Endothelial cell (in vitro differentiated cells): Measurements from ENCODE around the gene SELENOM. TPM values are rescaled to one million over a fixed set of nuclear protein-coding genes. Genes with fewer than 3 reads are reported as not detected.

Experiments used
- DNase-seq: peaks from one replicate; pipeline ENCODE4 v3.0.0; 2021; ENCODE audit warnings: low spot score
- H3K27ac Mint-ChIP-seq: one replicate; pipeline ENCODE4 v1.8.0; 2021; ENCODE audit warnings: mixed read lengths, inconsistent platforms; ENCODE audit not compliant: unreplicated experiment
- H3K27me3 Mint-ChIP-seq: one replicate; pipeline ENCODE4 v1.8.0; 2021; ENCODE audit warnings: mild to moderate bottlenecking, moderate library complexity, mixed read lengths, inconsistent platforms; ENCODE audit not compliant: unreplicated experiment
- H3K36me3 Mint-ChIP-seq: one replicate; pipeline ENCODE4 v1.8.0; 2021; ENCODE audit warnings: mild to moderate bottlenecking, low read depth, mixed read lengths, inconsistent platforms; ENCODE audit not compliant: unreplicated experiment
- H3K4me1 Mint-ChIP-seq: one replicate; pipeline ENCODE4 v1.8.0; 2021; ENCODE audit warnings: mild to moderate bottlenecking, mixed read lengths, inconsistent platforms; ENCODE audit not compliant: unreplicated experiment
- H3K4me3 Mint-ChIP-seq: one replicate; pipeline ENCODE4 v1.8.0; 2021; ENCODE audit warnings: mild to moderate bottlenecking, mixed read lengths, inconsistent platforms; ENCODE audit not compliant: unreplicated experiment
- H3K9me3 Mint-ChIP-seq: one replicate; pipeline ENCODE4 v1.8.0; 2021; ENCODE audit warnings: mixed read lengths, inconsistent platforms; ENCODE audit not compliant: unreplicated experiment
- total RNA-seq: library from RNA; stranded (reverse); fragmentation: NEBNext Ultra II Directional; extraction: Animal tissue kit (Norgen Biotek cat#: 25700); gene quantifications from one replicate; pipeline ENCODE4 v1.2.1, GENCODE V29; 2021; ENCODE audit not compliant: unreplicated experiment
- TF ChIP-seq, protein P1 (sequence below): fragments of 200-600 bp; sonication (generic); IDR thresholded peaks from one replicate; pipeline ENCODE4 v1.5.0; 2021; ENCODE audit warnings: antibody characterized with exemption; ENCODE audit not compliant: unreplicated experiment

SELENOM gene
- total RNA-seq, 1 donor from 2014 or later = 35.4 TPM

DNA sequence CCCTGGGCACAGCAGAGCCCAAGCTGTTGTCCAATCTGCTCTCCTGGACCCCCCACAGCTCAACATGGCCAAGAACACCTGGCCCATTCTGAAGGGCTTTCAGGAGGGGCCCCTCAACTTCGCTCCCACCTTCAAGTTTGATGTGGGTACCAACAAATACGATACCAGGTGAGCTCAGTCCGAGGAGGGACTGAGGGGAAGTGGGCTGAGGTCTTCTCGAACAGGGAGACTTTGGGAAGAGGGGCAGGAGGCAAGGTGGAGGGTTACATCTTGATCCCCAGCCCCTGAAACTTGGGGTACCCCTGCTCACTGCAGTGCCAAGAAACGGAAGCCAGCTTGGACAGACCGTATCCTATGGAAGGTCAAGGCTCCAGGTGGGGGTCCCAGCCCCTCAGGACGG is 20.8 kb upstream of the SELENOM start:
- H3K9me3 Mint-ChIP-seq = no peaks in the 10 kb centered on the region
- no peaks in the 10 kb centered on the region for H3K4me1 Mint-ChIP-seq
- H3K27me3 Mint-ChIP-seq = peaks cover 3% of the 10 kb centered on the region
- DNase-seq = no peak
- H3K4me3 Mint-ChIP-seq = no peak overlapping the region
- TF ChIP-seq, protein P1, sequence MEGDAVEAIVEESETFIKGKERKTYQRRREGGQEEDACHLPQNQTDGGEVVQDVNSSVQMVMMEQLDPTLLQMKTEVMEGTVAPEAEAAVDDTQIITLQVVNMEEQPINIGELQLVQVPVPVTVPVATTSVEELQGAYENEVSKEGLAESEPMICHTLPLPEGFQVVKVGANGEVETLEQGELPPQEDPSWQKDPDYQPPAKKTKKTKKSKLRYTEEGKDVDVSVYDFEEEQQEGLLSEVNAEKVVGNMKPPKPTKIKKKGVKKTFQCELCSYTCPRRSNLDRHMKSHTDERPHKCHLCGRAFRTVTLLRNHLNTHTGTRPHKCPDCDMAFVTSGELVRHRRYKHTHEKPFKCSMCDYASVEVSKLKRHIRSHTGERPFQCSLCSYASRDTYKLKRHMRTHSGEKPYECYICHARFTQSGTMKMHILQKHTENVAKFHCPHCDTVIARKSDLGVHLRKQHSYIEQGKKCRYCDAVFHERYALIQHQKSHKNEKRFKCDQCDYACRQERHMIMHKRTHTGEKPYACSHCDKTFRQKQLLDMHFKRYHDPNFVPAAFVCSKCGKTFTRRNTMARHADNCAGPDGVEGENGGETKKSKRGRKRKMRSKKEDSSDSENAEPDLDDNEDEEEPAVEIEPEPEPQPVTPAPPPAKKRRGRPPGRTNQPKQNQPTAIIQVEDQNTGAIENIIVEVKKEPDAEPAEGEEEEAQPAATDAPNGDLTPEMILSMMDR = no peak
- no peak overlapping the region for H3K27ac Mint-ChIP-seq
- no peaks in the 10 kb centered on the region for H3K36me3 Mint-ChIP-seq

DNA sequence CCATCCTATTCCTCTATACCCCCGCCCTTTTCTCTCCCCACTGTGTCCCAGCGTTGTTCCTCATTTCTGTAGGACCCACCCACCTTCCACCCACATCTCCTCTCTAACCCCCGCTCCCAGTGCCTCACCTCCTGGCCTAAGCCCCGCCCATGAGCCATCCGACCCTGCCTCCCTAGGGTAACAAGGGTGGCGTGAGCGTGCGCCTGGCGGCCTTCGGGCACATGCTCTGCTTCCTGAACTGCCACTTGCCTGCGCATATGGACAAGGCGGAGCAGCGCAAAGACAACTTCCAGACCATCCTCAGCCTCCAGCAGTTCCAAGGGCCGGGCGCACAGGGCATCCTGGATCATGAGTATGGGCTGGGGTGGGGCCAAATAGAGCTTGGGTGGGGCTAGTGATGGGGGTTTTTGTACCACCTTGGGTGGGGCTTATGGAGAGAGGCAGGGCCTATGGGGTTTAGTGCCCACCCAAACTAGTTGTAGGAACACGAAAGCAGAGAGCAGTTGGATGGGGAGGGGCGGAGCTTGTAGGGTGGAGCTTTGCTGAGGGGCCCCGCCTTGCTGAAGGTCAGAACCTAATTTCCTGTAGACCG is 19.9 kb upstream of the SELENOM start:
- no peak overlapping the region for H3K27ac Mint-ChIP-seq
- no peaks in the 10 kb centered on the region for H3K9me3 Mint-ChIP-seq
- TF ChIP-seq, protein P1 = no peak
- no peak for DNase-seq
- peaks cover 4% of the 10 kb centered on the region for H3K27me3 Mint-ChIP-seq
- H3K4me1 Mint-ChIP-seq = peaks cover under 1% of the 10 kb centered on the region
- H3K36me3 Mint-ChIP-seq = no peaks in the 10 kb centered on the region
- no peak overlapping the region for H3K4me3 Mint-ChIP-seq

DNA sequence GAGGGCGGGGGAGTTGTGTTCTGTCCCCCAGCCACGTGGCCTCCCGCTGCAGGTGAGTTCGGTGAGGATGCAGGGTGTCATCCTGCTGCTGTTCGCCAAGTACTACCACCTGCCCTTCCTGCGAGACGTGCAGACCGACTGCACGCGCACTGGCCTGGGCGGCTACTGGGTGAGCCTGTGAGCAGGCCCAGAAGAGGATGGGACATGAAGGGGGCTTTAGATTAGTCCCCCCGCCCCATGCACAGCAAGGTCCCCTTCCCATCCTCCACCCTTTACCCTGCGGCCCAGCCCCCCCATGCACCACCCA is 19.5 kb upstream of the SELENOM start:
- DNase-seq = no peak
- Mint-ChIP-seq H3K36me3 (no peaks in the 10 kb centered on the region), H3K4me1 (peaks cover 5% of the 10 kb centered on the region), H3K9me3 (no peaks in the 10 kb centered on the region), H3K27ac (no peak overlapping the region), H3K4me3 (no peak overlapping the region), H3K27me3 (peaks cover 4% of the 10 kb centered on the region)
- TF ChIP-seq, protein P1 = no peak

DNA sequence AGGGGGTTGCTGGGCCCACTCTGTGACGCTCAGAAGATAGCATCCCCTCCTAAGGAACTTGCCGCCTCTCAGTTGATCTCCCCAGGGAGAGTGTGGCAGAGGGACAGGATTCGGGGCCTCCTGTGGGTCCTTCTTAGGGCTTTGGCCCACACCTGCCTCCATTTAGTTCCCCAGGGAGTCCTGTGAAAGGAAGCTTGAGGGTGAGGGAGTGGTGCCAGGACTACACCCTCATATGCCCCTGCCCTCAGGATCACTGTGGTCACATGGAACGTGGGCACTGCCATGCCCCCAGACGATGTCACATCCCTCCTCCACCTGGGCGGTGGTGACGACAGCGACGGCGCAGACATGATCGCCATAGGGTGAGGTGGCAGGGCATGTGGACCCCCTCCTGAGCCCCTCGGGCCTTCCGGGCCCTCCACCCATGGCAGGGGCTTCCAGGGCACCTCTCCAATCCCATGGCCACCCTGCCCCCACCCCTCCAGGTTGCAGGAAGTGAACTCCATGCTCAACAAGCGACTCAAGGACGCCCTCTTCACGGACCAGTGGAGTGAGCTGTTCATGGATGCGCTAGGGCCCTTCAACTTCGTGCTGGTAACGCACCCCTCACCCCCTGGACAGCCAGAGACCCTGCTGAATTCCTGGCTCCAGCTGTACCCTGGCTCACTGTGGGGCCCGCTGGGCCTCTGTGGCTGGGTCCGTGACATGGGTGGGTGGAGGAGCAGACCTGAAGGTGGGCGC is 18.9 kb upstream of the SELENOM start:
- no peaks in the 10 kb centered on the region for H3K9me3 Mint-ChIP-seq
- H3K4me1 Mint-ChIP-seq = peaks cover 5% of the 10 kb centered on the region
- H3K36me3 Mint-ChIP-seq = no peaks in the 10 kb centered on the region
- no peak for DNase-seq
- peaks cover 4% of the 10 kb centered on the region for H3K27me3 Mint-ChIP-seq
- TF ChIP-seq, protein P1 = no peak
- no peak overlapping the region for H3K27ac Mint-ChIP-seq
- H3K4me3 Mint-ChIP-seq = no peak overlapping the region

DNA sequence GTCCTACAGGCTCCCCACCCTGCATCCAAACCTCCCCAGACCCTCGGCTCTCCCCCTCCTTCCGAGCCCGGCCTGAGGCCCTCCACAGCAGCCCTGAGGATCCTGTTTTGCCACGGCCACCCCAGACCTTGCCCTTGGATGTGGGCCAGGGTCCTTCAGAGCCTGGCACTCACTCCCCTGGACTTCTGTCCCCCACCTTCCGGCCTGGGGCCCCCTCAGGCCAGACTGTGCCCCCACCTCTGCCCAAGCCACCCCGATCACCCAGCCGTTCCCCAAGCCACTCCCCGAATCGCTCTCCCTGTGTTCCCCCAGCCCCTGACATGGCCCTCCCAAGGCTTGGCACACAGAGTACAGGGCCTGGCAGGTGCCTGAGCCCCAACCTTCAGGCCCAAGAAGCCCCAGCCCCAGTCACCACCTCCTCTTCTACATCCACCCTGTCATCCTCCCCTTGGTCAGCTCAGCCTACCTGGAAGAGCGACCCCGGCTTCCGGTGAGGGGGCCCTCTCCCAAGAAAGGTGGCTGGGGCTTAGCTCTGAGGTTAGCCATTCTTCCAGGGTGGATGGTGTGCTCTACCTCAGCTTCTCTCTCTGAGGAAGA is 18.3 kb upstream of the SELENOM start:
- peaks cover 5% of the 10 kb centered on the region for H3K4me1 Mint-ChIP-seq
- no peak overlapping the region for H3K4me3 Mint-ChIP-seq
- H3K27me3 Mint-ChIP-seq = peaks cover 4% of the 10 kb centered on the region
- H3K36me3 Mint-ChIP-seq = no peaks in the 10 kb centered on the region
- DNase-seq = no peak
- TF ChIP-seq, protein P1 = no peak
- H3K9me3 Mint-ChIP-seq = no peaks in the 10 kb centered on the region
- no peak overlapping the region for H3K27ac Mint-ChIP-seq
